Measurements from ENCODE around the gene IL17RE. TPM values are rescaled to one million over a fixed set of nuclear protein-coding genes. Genes with fewer than 3 reads are reported as not detected.

IL17RE gene
- total RNA-seq, 1 donor from 2014 or later, result 0.13 TPM

GRCh38 chr3:9903238-9903624, 583 bp downstream of the IL17RE start:
- DNase-seq (ENCODE audit: low read depth in 2 of 2), result peak in 1 of 2 donors; percentile 39

- no peak for DNase-seq (ENCODE audit: low read depth in 2 of 2)
Observed at GRCh38 chr3:9903904-9904303, 1.3 kb downstream of the IL17RE start.

GRCh38 chr3:9906480-9906879, 3.8 kb downstream of the IL17RE start:
- no peak for DNase-seq (ENCODE audit: low read depth in 2 of 2)

GRCh38 chr3:9908286-9908685, 5.6 kb downstream of the IL17RE start:
- no peak for DNase-seq (ENCODE audit: low read depth in 2 of 2)

GRCh38 chr3:9909221-9910013, 6.8 kb downstream of the IL17RE start:
- DNase-seq (ENCODE audit: low read depth in 2 of 2), result no peak

- DNase-seq (ENCODE audit: low read depth in 2 of 2), result no peak
Observed at GRCh38 chr3:9911863-9912262, 9.2 kb downstream of the IL17RE start.

GRCh38 chr3:9912294-9912935, 9.8 kb downstream of the IL17RE start:
- no peak for DNase-seq (ENCODE audit: low read depth in 2 of 2)

GRCh38 chr3:9913601-9914000, 11.0 kb downstream of the IL17RE start:
- no peak for DNase-seq (ENCODE audit: low read depth in 2 of 2)

GRCh38 chr3:9914011-9914410, 11.4 kb downstream of the IL17RE start:
- no peak for DNase-seq (ENCODE audit: low read depth in 2 of 2)

GRCh38 chr3:9914559-9915253, 12.1 kb downstream of the IL17RE start:
- no peak for DNase-seq (ENCODE audit: low read depth in 2 of 2)

- peak in 1 of 2 donors; percentile 70 for DNase-seq (ENCODE audit: low read depth in 2 of 2)
Observed at GRCh38 chr3:9915254-9916141, 12.8 kb downstream of the IL17RE start.

- DNase-seq (ENCODE audit: low read depth in 2 of 2), result no peak
Observed at GRCh38 chr3:9916346-9916733, 13.7 kb downstream of the IL17RE start.

GRCh38 chr3:9916734-9917680, 14.4 kb downstream of the IL17RE start, which contains the start of gene IL17RC:
Gene IL17RC (plus strand): TSS chr3:9917098. CDS start chr3:9917316, 218 bp downstream.
- peak; percentile 39 to 80 for DNase-seq (ENCODE audit: low read depth in 2 of 2)

- no peak for DNase-seq (ENCODE audit: low read depth in 2 of 2)
Observed at GRCh38 chr3:9917820-9918219, 15.2 kb downstream of the IL17RE start.

GRCh38 chr3:9918261-9919038, 15.8 kb downstream of the IL17RE start:
- DNase-seq (ENCODE audit: low read depth in 2 of 2), result no peak

- DNase-seq (ENCODE audit: low read depth in 2 of 2), result no peak
Observed at GRCh38 chr3:9928158-9928557, 25.5 kb downstream of the IL17RE start.

GRCh38 chr3:9930804-9931418, 28.3 kb downstream of the IL17RE start:
- peak in 1 of 2 donors; percentile 30 for DNase-seq (ENCODE audit: low read depth in 2 of 2)

- no peak for DNase-seq (ENCODE audit: low read depth in 2 of 2)
Observed at GRCh38 chr3:9932535-9932842, 29.8 kb downstream of the IL17RE start.

All from dermis microvascular lymphatic vessel endothelial cell (primary cell).